ENCODE results near the gene GOLGA6L24.
"Not testable (repeated sequence)": the region's sequence is repeated elsewhere in the genome, so short reads cannot be mapped to it uniquely, and the experiment has no call there.

DNA sequence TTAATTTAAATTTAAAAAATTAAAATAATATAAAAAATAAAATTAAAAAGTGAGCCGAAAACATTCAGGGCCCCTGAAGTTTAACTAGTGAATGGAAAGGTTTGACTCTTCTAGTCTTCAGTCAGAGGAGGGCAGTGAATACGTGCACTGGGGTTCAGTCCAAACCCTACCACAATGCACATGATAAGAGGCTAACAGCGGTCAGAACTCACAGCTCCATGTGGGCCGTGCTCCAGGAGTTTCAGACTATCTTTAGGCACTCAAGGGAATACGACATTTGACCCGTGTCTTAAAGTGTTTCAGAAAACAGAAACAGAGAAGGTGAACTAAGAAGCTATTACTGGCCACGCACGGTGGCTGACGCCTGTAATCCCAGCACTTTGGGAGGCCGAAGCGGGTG is 47.4 kb downstream of the GOLGA6L24 start:
- not testable (repeated sequence) for TF ChIP-seq POLR2A (IDR thresholded peaks at IDR 0.05); POLR2AphosphoS5 (IDR thresholded peaks at IDR 0.05; ENCODE audit: insufficient read depth in 1 of 2, low read depth in 1 of 2)
- TF ChIP-seq, protein P1, sequence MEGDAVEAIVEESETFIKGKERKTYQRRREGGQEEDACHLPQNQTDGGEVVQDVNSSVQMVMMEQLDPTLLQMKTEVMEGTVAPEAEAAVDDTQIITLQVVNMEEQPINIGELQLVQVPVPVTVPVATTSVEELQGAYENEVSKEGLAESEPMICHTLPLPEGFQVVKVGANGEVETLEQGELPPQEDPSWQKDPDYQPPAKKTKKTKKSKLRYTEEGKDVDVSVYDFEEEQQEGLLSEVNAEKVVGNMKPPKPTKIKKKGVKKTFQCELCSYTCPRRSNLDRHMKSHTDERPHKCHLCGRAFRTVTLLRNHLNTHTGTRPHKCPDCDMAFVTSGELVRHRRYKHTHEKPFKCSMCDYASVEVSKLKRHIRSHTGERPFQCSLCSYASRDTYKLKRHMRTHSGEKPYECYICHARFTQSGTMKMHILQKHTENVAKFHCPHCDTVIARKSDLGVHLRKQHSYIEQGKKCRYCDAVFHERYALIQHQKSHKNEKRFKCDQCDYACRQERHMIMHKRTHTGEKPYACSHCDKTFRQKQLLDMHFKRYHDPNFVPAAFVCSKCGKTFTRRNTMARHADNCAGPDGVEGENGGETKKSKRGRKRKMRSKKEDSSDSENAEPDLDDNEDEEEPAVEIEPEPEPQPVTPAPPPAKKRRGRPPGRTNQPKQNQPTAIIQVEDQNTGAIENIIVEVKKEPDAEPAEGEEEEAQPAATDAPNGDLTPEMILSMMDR (IDR thresholded peaks at IDR 0.05), result not testable (repeated sequence)
